Measurements from ENCODE around the gene SYS1.

SYS1 gene

GRCh38 chr20:45329497-45330319, 33.2 kb upstream of the SYS1 start:
- intact Hi-C loops (cut with micrococcal nuclease): no loop called here
- Mint-ChIP-seq H3K4me1 (ENCODE audit: low read depth) (no peaks in the 10 kb centered on the region), H3K27ac (no peak overlapping the region), H3K36me3 (ENCODE audit: low read depth) (peaks cover 89% of the 10 kb centered on the region), H3K9me3 (no peaks in the 10 kb centered on the region), H3K4me3 (no peak overlapping the region), H3K27me3 (no peaks in the 10 kb centered on the region)

GRCh38 chr20:45330476-45330875, 32.5 kb upstream of the SYS1 start:
- Mint-ChIP-seq H3K4me3 (no peak overlapping the region), H3K27me3 (no peaks in the 10 kb centered on the region), H3K27ac (no peak overlapping the region), H3K36me3 (ENCODE audit: low read depth) (peaks cover 89% of the 10 kb centered on the region), H3K9me3 (no peaks in the 10 kb centered on the region), H3K4me1 (ENCODE audit: low read depth) (peaks cover 4% of the 10 kb centered on the region)
- intact Hi-C loops (cut with micrococcal nuclease): no loop called here

- H3K4me1 Mint-ChIP-seq (ENCODE audit: low read depth): peaks cover 54% of the 10 kb centered on the region
- no peak overlapping the region for H3K4me3 Mint-ChIP-seq
- H3K9me3 Mint-ChIP-seq: no peaks in the 10 kb centered on the region
- intact Hi-C loops (cut with micrococcal nuclease): no loop called here
- peak overlapping the region; percentile 17 for H3K27ac Mint-ChIP-seq
- no peaks in the 10 kb centered on the region for H3K27me3 Mint-ChIP-seq
- peaks cover 77% of the 10 kb centered on the region for H3K36me3 Mint-ChIP-seq (ENCODE audit: low read depth)
These were observed 26.2 kb upstream of the SYS1 start for GRCh38 chr20:45336530-45337366.

GRCh38 chr20:45337367-45338120, 25.4 kb upstream of the SYS1 start:
- peaks cover 62% of the 10 kb centered on the region for H3K4me1 Mint-ChIP-seq (ENCODE audit: low read depth)
- peaks cover 74% of the 10 kb centered on the region for H3K36me3 Mint-ChIP-seq (ENCODE audit: low read depth)
- H3K4me3 Mint-ChIP-seq: no peak overlapping the region
- no peaks in the 10 kb centered on the region for H3K27me3 Mint-ChIP-seq
- peak overlapping the region; percentile 17 for H3K27ac Mint-ChIP-seq
- intact Hi-C loops (cut with micrococcal nuclease): no loop called here
- H3K9me3 Mint-ChIP-seq: no peaks in the 10 kb centered on the region

GRCh38 chr20:45338121-45339030, 24.6 kb upstream of the SYS1 start:
- peaks cover 70% of the 10 kb centered on the region for H3K4me1 Mint-ChIP-seq (ENCODE audit: low read depth)
- peaks cover 67% of the 10 kb centered on the region for H3K36me3 Mint-ChIP-seq (ENCODE audit: low read depth)
- no peak overlapping the region for H3K27ac Mint-ChIP-seq
- intact Hi-C loops (cut with micrococcal nuclease): no loop called here
- H3K4me3 Mint-ChIP-seq: no peak overlapping the region
- H3K9me3 Mint-ChIP-seq: no peaks in the 10 kb centered on the region
- H3K27me3 Mint-ChIP-seq: no peaks in the 10 kb centered on the region

GRCh38 chr20:45339084-45339483, 23.9 kb upstream of the SYS1 start:
- H3K4me1 Mint-ChIP-seq (ENCODE audit: low read depth): peaks cover 77% of the 10 kb centered on the region
- intact Hi-C loops (cut with micrococcal nuclease): no loop called here

GRCh38 chr20:45339799-45340198, 23.2 kb upstream of the SYS1 start:
- Mint-ChIP-seq H3K27me3 (no peaks in the 10 kb centered on the region), H3K27ac (no peak overlapping the region), H3K4me3 (no peak overlapping the region), H3K9me3 (no peaks in the 10 kb centered on the region), H3K36me3 (ENCODE audit: low read depth) (peaks cover 63% of the 10 kb centered on the region), H3K4me1 (ENCODE audit: low read depth) (peaks cover 85% of the 10 kb centered on the region)
- intact Hi-C loops (cut with micrococcal nuclease): no loop called here

More at GRCh38 chr20:45339084-45339483, 23.9 kb upstream of the SYS1 start:
- Mint-ChIP-seq H3K9me3 (no peaks in the 10 kb centered on the region), H3K36me3 (ENCODE audit: low read depth) (peaks cover 66% of the 10 kb centered on the region), H3K27ac (no peak overlapping the region), H3K4me3 (no peak overlapping the region), H3K27me3 (no peaks in the 10 kb centered on the region)

GRCh38 chr20:45340236-45340847, 22.6 kb upstream of the SYS1 start:
- no peaks in the 10 kb centered on the region for H3K27me3 Mint-ChIP-seq
- H3K27ac Mint-ChIP-seq: no peak overlapping the region
- H3K4me3 Mint-ChIP-seq: no peak overlapping the region
- intact Hi-C loops (cut with micrococcal nuclease): no loop called here
- H3K9me3 Mint-ChIP-seq: no peaks in the 10 kb centered on the region
- H3K36me3 Mint-ChIP-seq (ENCODE audit: low read depth): peaks cover 58% of the 10 kb centered on the region
- peaks cover 88% of the 10 kb centered on the region for H3K4me1 Mint-ChIP-seq (ENCODE audit: low read depth)

GRCh38 chr20:45340951-45341350, 22.0 kb upstream of the SYS1 start:
- Mint-ChIP-seq H3K27me3 (no peaks in the 10 kb centered on the region), H3K9me3 (no peaks in the 10 kb centered on the region), H3K4me3 (no peak overlapping the region), H3K36me3 (ENCODE audit: low read depth) (peaks cover 52% of the 10 kb centered on the region), H3K4me1 (ENCODE audit: low read depth) (peaks cover 88% of the 10 kb centered on the region), H3K27ac (peak overlapping the region; percentile 58)
- intact Hi-C loops (cut with micrococcal nuclease): no loop called here

GRCh38 chr20:45341579-45341938, 21.4 kb upstream of the SYS1 start:
- no peaks in the 10 kb centered on the region for H3K9me3 Mint-ChIP-seq
- no peaks in the 10 kb centered on the region for H3K27me3 Mint-ChIP-seq
- intact Hi-C loops (cut with micrococcal nuclease): no loop called here
- no peak overlapping the region for H3K27ac Mint-ChIP-seq
- H3K4me1 Mint-ChIP-seq (ENCODE audit: low read depth): peaks cover 94% of the 10 kb centered on the region
- H3K4me3 Mint-ChIP-seq: no peak overlapping the region
- peaks cover 47% of the 10 kb centered on the region for H3K36me3 Mint-ChIP-seq (ENCODE audit: low read depth)

GRCh38 chr20:45341939-45342854, 20.8 kb upstream of the SYS1 start:
- H3K27ac Mint-ChIP-seq: no peak overlapping the region
- H3K9me3 Mint-ChIP-seq: no peaks in the 10 kb centered on the region
- H3K4me3 Mint-ChIP-seq: no peak overlapping the region
- no peaks in the 10 kb centered on the region for H3K27me3 Mint-ChIP-seq
- H3K36me3 Mint-ChIP-seq (ENCODE audit: low read depth): peaks cover 41% of the 10 kb centered on the region
- H3K4me1 Mint-ChIP-seq (ENCODE audit: low read depth): peaks cover 94% of the 10 kb centered on the region
- intact Hi-C loops (cut with micrococcal nuclease): no loop called here

GRCh38 chr20:45342855-45343531, 20.0 kb upstream of the SYS1 start:
- Mint-ChIP-seq H3K27me3 (no peaks in the 10 kb centered on the region), H3K4me1 (ENCODE audit: low read depth) (peaks cover 91% of the 10 kb centered on the region), H3K36me3 (ENCODE audit: low read depth) (peaks cover 38% of the 10 kb centered on the region), H3K4me3 (no peak overlapping the region), H3K27ac (no peak overlapping the region), H3K9me3 (no peaks in the 10 kb centered on the region)
- intact Hi-C loops (cut with micrococcal nuclease): no loop called here
